ENCODE results near the gene CYB5A. TPM values are rescaled to one million over a fixed set of nuclear protein-coding genes. Genes with fewer than 3 reads are reported as not detected.

CYB5A gene
- total and polyA plus RNA-seq, 2 of the 8 experiments (the other 6 are each of a cell fraction or from before 2014, with no cell fraction given) = 154 to 195 TPM

- DNase-seq (ENCODE audit: low read depth in 1 of 2, low spot score in 2 of 2) (no peak), FAIRE-seq (peak; percentile 52)
- no peaks in the 10 kb centered on the region for H3K27me3 ChIP-seq (replicated peaks in 1 of 4; ENCODE audit: control insufficient read depth in 3 of 4, extremely low read depth in 1 of 4, insufficient read depth in 3 of 4, low read length in 3 of 4)
- no peak overlapping the region for H2AK5ac ChIP-seq (ENCODE audit: low read depth, low read length)
- no peak overlapping the region for H3K4me3 ChIP-seq (ENCODE audit: extremely low read depth in 1 of 4, insufficient read depth in 2 of 4, low read depth in 3 of 4, low read length in 4 of 4)
- ChIA-PET POLR2A (ENCODE audit: partially characterized antibody) (no interaction called here), CTCF (ENCODE audit: partially characterized antibody) (interaction anchor here (0.8 kb wide), 1 partner anchor 133 kb away, joined by 5 read pairs; no protein-coding TSS in a partner anchor)
- H4K91ac ChIP-seq (replicated peaks; ENCODE audit: insufficient read length, low read length) = no peak overlapping the region
- no peaks in the 10 kb centered on the region for H3K23me2 ChIP-seq (ENCODE audit: low read depth, low read length)
- H3K14ac ChIP-seq (ENCODE audit: insufficient read length) = no peak overlapping the region
- H4K8ac ChIP-seq (ENCODE audit: extremely low read depth, insufficient read depth, low read length) = no peak overlapping the region
- no peak overlapping the region for H3K9ac ChIP-seq (replicated peaks in 1 of 4; ENCODE audit: extremely low read depth in 1 of 4, low read depth in 3 of 4, low read length in 3 of 4)
- H3K23ac ChIP-seq (ENCODE audit: insufficient read length) = no peak overlapping the region
- 79% methylated on average over 2 of the region's 2 CpGs; no CpG with 5 or more reads in 1 of the 2 experiments for whole genome bisulfite sequencing, 2 experiments (ENCODE audit: extremely low coverage in 1 of 2, insufficient coverage in 1 of 2, insufficient read length in 1 of 2, insufficient replicate concordance in 2 of 2, low coverage in 1 of 2, low lambda C conversion rate in 2 of 2, missing lambda C conversion rate in 1 of 2)
- no peaks in the 10 kb centered on the region for H3K4me1 ChIP-seq (replicated peaks in 1 of 4; ENCODE audit: control insufficient read depth in 3 of 4, insufficient read depth in 4 of 4, low read length in 3 of 4)
- no peak overlapping the region for H2BK20ac ChIP-seq (ENCODE audit: low read length)
- no peak overlapping the region for H3K56ac ChIP-seq (replicated peaks; ENCODE audit: insufficient read length, low read depth, low read length)
- H3K79me1 ChIP-seq (ENCODE audit: low read depth, low read length) = no peaks in the 10 kb centered on the region
- no peak overlapping the region for H3K27ac ChIP-seq (ENCODE audit: low read depth, low read length)
- no peak overlapping the region for H2BK5ac ChIP-seq (ENCODE audit: low read depth, low read length)
- no peak overlapping the region for H2BK15ac ChIP-seq (ENCODE audit: low read length)
- H3K79me2 ChIP-seq (ENCODE audit: control insufficient read depth in 1 of 2, insufficient read depth in 2 of 2, low read length in 2 of 2) = no peaks in the 10 kb centered on the region
- no peaks in the 10 kb centered on the region for H3K36me3 ChIP-seq (ENCODE audit: control insufficient read depth in 2 of 4, insufficient read depth in 4 of 4, low read length in 3 of 4)
- 0 out of 2 replicates have a peak overlapping the region, but pooled peaks have one; percentile 35 for H2AFZ ChIP-seq (ENCODE audit: low read length)
- no peak overlapping the region for H3K4ac ChIP-seq (replicated peaks; ENCODE audit: insufficient read length, low read depth, low read length)
- no peaks in the 10 kb centered on the region for H3K9me3 ChIP-seq (ENCODE audit: insufficient read depth in 2 of 2, low read depth in 1 of 2, low read length in 1 of 2)
- H3K18ac ChIP-seq (ENCODE audit: extremely low read depth, low read length) = no peak overlapping the region
- no peak overlapping the region for H4K5ac ChIP-seq (ENCODE audit: insufficient read length, low read depth, low read length)
- no peaks in the 10 kb centered on the region for H4K20me1 ChIP-seq (replicated peaks in 1 of 2; ENCODE audit: control insufficient read depth in 1 of 2, insufficient read depth in 2 of 2, low read length in 2 of 2)
- no peak overlapping the region for H2BK120ac ChIP-seq (replicated peaks; ENCODE audit: low read depth, low read length)
- H3K4me2 ChIP-seq (ENCODE audit: insufficient read depth in 1 of 2, low read depth in 2 of 2, low read length in 2 of 2) = no peak overlapping the region
- H2BK12ac ChIP-seq (ENCODE audit: low read depth, low read length) = no peak overlapping the region
- TF ChIP-seq MAFK (IDR thresholded peaks at IDR 0.05; ENCODE audit: low read depth, low read length) = no peak
- TF ChIP-seq RAD21 (IDR thresholded peaks at IDR 0.05 in 1 of 2, conservative IDR thresholded peaks at IDR 0.05 in 1 of 2; ENCODE audit: low read depth in 2 of 2, low read length in 2 of 2) = peak; percentile 46 to 58; a peak in 3 of 4 replicates
- no peak for TF ChIP-seq SP4 (IDR thresholded peaks at IDR 0.05; ENCODE audit: low read length)
- no peak for TF ChIP-seq RNF2 (IDR thresholded peaks at IDR 0.05; ENCODE audit: borderline replicate concordance, low read depth, low read length, missing control alignments, poor library complexity, severe bottlenecking)
- no peak for TF ChIP-seq HDAC2 (IDR thresholded peaks at IDR 0.05; ENCODE audit: borderline replicate concordance in 1 of 2, low read depth in 2 of 2, low read length in 2 of 2)
- TF ChIP-seq ATF3 (IDR thresholded peaks at IDR 0.05; ENCODE audit: insufficient read depth, low read depth, low read length) = no peak
- no peak for TF ChIP-seq JUND (IDR thresholded peaks at IDR 0.05; ENCODE audit: low read length)
- no peak for TF ChIP-seq BRCA1 (IDR thresholded peaks at IDR 0.05; ENCODE audit: low read depth, low read length)
- TF ChIP-seq ASH2L (IDR thresholded peaks at IDR 0.05; ENCODE audit: low read length) = no peak
- no peak for TF ChIP-seq POU5F1 (IDR thresholded peaks at IDR 0.05; ENCODE audit: low read depth, low read length)
- no peak for TF ChIP-seq JUN (IDR thresholded peaks at IDR 0.05; ENCODE audit: low read depth, low read length)
- no peak for TF ChIP-seq GTF2F1 (IDR thresholded peaks at IDR 0.05; ENCODE audit: borderline replicate concordance, low read depth, low read length)
- no peak for TF ChIP-seq CEBPB (IDR thresholded peaks at IDR 0.05; ENCODE audit: low read depth, low read length)
- no peak for TF ChIP-seq KDM4A (IDR thresholded peaks at IDR 0.05; ENCODE audit: low read depth, low read length, severe bottlenecking)
Measured at GRCh38 chr18:74331404-74331803, 39.6 kb upstream of the CYB5A start.

Data from H1 (cell line).